HG03521 (cell line): ENCODE measurements around the gene LCMT1.
"Not testable (repeated sequence)": the region's sequence is repeated elsewhere in the genome, so short reads cannot be mapped to it uniquely, and the experiment has no call there.

Source experiments
- ATAC-seq: cut with Tn5 transposase; IDR thresholded peaks from one replicate; pipeline ENCODE4 v1.9.1; 2021; ENCODE audit warnings: mild to moderate bottlenecking, moderate library complexity; ENCODE audit not compliant: unreplicated experiment

Gene LCMT1

GRCh38 chr16:25094596-25094995, 16.9 kb upstream of the LCMT1 start:
- no peak for ATAC-seq

GRCh38 chr16:25095636-25096035, 15.9 kb upstream of the LCMT1 start:
- no peak for ATAC-seq

DNA sequence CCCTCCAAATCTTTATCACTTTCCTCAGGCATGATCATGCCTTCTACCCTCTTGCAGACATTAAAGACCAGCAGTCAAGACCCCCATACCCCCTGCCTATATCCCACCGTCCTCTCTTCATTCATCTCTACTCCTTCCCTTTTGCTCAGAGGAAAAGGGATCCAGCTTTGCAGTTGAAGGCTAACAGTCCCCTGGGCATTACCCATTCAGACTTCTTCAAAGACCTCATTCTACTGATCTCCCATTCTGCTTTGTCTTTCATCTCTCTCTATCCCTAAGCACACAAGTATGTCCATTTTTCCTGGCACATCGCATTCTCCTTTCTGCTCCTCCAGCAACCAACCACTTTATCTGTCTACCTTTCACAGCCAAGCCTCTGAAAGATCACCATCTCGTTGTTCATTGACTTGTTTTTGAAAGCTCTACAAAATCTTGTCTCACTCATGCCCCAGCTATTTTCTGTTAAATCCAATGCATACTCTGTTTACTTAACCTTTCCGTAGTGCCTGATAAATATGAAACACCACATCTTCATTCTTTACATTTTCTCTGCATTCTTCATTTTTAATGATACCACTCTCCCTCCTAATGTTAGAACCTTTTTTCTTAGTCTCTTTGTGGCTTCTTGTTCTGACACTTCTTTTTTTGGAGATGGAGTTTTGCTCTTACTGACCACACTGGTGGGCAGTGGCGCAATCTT, 14.1 kb upstream of the LCMT1 start:
- ATAC-seq: no peak

GRCh38 chr16:25100511-25100910, 11.0 kb upstream of the LCMT1 start:
- no peak for ATAC-seq

GRCh38 chr16:25106567-25107465, 4.7 kb upstream of the LCMT1 start:
- peak; percentile 42 for ATAC-seq

DNA sequence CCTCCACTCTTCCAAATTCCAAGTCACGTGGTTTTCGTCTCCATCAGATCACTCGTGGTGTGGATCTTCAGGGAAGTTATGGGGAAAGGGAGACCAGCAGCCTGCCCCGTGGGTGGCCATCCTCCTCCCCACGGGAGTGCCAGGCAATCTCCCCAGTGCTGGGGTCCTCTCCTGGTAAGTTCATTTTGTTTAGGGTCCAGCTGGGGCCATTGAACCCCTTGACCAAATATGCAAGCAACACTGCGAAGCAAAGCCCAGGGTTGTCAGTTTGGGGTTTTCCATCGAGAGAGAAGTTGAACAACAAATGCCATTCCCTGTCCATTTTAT, 4.1 kb upstream of the LCMT1 start:
- no peak for ATAC-seq

DNA sequence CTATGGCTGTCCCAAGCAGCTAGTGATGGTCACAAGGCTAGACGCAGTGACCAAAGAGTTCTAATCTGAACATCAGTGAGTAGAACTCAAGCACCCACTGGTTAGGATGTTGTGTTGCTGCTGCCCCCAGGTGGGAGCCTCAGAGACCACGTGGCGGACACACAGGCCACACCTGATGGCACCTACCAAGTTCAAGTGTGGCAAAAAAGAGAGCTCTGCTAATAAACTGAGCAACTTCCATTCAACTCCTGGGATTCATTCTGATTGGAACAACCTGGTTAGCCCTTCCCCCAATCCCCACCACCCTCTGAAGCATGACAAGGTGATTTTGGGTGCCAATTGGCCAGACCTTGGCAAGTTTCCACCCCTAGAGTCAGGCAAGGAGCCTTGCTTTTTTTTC, 3.5 kb upstream of the LCMT1 start:
- ATAC-seq: no peak

DNA sequence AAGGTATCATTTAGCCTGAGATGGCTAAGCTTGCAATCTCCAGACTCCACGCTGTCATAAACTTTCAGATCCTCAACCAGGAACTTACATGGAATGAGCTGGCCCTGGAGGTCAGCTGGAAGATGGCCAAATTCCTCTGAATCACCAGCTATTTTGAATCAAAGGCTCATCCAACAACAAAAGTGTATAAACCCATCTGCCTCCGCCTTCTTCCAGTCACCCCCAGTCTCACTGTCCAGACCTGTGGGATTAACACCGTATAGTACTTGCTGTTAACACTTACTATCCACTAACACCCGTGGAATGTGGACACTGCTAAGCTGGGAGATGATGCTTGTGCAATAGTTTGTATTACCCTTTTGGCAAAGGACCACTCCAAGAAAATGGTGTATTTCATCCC, 1.9 kb upstream of the LCMT1 start:
- no peak for ATAC-seq

DNA sequence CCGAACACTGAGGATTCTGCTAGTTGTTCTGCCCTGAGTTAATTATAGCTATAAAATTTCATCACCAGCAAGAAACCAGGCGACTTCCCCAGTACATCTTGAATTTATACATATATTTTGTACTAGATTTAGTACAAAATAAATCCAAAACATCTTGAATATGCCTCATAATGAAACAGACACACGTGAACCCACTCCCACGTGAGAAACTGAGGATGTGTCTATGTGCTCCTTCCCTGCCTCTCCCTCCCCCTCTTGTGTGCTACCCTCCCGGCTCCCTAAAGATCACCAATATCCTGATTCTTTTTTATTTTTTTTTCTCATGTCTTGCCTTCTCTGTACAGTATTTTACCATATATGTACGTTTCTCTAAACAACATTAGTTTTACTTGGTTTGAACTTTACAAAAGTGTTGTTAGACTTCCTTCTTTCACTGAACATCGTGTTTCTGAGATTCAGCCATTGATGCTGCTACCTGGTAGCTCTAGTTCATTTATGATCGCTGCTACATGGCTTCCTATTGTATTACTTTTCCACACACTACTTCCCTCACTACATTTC, 1.1 kb upstream of the LCMT1 start:
- ATAC-seq: no peak

GRCh38 chr16:25114121-25114520, 2.6 kb downstream of the LCMT1 start:
- no peak for ATAC-seq

DNA sequence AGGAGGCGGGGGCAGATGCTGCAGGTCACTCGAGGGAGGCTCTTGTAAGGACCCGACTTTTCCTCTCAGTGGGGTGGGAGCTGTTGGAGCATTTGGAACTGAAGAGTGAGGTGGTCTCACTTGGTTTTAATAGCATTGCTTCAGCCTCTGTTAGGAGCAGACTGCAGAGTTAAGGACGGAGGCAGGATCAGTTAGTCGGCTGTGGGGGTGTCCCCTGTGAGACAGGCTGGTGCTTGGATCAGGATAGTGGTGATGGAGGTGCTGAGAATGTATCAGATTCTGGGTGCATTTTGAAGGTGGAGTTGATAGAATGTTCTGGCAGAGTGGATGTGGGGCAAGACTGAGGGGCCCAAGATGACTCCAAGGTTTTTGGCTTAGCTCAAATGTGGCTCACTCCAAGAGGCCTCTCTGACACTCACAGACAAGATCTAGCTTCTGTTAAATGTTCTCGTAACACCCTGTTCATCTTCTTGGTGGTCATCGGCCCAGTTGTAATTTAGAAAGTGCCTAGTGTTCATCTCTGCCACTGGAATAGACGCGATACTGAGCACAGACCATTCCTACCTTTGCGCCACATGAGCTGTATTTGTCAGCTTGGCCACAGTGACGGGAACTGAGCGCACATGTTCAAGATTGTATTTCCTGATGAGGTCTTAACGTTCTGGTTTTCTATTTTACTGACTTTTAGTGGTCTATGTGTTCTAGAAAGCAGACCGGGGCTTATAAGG, 7.5 kb downstream of the LCMT1 start:
- ATAC-seq: no peak

DNA sequence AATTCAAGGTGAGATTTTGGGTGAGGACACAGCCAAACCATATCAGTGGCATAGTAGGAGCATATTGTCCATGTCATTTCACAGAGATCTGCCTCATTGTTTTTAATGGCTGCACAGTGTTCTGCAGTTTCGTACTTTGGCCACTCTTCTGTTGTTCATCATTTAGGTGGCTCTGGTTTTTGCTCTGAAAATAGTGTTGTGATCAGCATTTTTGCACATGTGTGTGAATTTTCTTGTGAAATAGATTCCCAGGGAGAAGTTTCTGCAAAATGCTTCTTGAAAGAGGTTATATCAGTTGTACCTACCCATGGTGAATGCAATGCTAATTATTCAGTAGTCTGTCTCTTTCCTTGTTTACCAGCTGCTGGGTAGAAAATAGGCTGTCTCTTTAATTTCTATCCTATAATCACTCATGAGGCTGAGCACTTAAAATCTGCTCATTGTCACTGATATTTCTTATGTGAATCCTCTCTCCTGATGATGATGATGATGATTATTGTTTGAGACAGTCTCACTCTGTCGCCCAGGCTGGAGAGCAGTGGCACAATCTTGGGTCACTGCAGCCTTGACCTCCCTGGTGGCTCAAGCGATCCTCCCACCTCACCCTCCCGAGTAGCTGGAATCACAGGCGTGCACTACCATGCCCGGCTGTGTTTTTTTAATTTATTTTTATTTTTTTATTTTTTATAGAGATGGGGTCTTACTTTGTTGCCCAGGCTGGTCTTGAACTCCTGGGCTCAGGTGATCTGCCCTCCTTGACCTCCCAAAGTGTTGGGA, 10.5 kb downstream of the LCMT1 start:
- no peak for ATAC-seq

- ATAC-seq: no peak
Observed at GRCh38 chr16:25124503-25124902, 13.0 kb downstream of the LCMT1 start.

- ATAC-seq: not testable (repeated sequence)
Observed at GRCh38 chr16:25126086-25126666, 14.6 kb downstream of the LCMT1 start.

- ATAC-seq: no peak
Observed at GRCh38 chr16:25126820-25127232, 15.3 kb downstream of the LCMT1 start.

GRCh38 chr16:25132751-25133150, 21.2 kb downstream of the LCMT1 start:
- not testable (repeated sequence) for ATAC-seq

DNA sequence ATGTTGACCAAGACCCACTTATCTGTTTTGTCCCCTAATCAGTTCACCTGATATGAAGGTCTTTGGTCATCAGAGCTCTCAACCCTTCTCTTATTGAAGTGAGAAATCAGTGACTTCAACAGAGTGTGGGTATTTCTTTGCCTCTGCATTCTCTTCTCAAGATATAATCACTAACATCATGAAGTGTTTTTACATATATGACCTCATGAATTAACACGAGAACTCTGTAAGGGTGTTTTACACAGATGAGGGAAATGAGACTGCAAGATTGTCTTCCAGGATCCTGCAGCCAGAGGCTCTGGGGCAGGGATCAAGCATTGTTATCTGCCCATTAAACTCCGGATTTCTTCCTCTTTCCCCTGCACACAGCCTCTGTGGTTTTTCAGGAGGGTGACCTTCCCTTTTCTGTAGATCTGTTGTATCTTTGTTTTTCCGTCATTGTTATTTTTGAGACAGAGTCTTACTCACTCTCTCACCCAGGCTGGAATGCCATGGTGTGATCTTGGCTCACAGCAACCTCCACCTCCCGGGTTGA, 22.7 kb downstream of the LCMT1 start:
- no peak for ATAC-seq

- ATAC-seq: no peak
Observed at GRCh38 chr16:25135254-25135878, 23.8 kb downstream of the LCMT1 start.

- ATAC-seq: no peak
Observed at GRCh38 chr16:25138130-25138529, 26.6 kb downstream of the LCMT1 start.

- ATAC-seq: no peak
Observed at GRCh38 chr16:25140459-25140858, 28.9 kb downstream of the LCMT1 start.
